Retinal pigment epithelial cell (primary cell): ENCODE data around the gene CEP135.

Experiments
- DNase-seq: peaks from one replicate; pipeline ENCODE4 v3.0.0-alpha.2; 2010; ENCODE audit warnings: low read depth
- H3K4me3 ChIP-seq: 2 replicates; pipeline ENCODE4 v1.5.1; 2011; ENCODE audit warnings: mild to moderate bottlenecking, low read length, control low read depth, moderate library complexity
- TF ChIP-seq, protein P1 (sequence below): conservative IDR thresholded peaks from 2 replicates; pipeline ENCODE4 v1.5.1; 2011; ENCODE audit warnings: low read depth, low read length, control low read depth, inconsistent platforms

The CEP135 gene

DNA sequence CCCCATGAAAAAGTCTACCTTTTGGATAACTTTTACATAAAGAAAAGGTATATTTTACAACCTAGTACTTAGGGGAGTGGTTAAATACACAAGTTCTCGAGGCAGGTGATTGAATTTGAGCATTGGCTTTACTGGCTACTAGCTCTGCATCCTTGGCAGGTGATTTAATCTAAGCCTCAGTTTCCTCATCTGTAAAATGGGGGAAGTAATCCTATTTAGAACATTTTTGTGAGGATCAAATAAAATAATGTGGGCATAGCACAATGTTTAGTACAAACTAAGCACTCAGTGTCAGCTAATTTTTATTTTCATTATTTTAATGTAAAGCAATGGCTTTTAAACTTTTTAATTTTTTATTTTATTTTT lies 102.9 kb downstream of the CEP135 start:
- TF ChIP-seq, protein P1, sequence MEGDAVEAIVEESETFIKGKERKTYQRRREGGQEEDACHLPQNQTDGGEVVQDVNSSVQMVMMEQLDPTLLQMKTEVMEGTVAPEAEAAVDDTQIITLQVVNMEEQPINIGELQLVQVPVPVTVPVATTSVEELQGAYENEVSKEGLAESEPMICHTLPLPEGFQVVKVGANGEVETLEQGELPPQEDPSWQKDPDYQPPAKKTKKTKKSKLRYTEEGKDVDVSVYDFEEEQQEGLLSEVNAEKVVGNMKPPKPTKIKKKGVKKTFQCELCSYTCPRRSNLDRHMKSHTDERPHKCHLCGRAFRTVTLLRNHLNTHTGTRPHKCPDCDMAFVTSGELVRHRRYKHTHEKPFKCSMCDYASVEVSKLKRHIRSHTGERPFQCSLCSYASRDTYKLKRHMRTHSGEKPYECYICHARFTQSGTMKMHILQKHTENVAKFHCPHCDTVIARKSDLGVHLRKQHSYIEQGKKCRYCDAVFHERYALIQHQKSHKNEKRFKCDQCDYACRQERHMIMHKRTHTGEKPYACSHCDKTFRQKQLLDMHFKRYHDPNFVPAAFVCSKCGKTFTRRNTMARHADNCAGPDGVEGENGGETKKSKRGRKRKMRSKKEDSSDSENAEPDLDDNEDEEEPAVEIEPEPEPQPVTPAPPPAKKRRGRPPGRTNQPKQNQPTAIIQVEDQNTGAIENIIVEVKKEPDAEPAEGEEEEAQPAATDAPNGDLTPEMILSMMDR = no peak
- no peak for DNase-seq
- H3K4me3 ChIP-seq = no peak overlapping the region

DNA sequence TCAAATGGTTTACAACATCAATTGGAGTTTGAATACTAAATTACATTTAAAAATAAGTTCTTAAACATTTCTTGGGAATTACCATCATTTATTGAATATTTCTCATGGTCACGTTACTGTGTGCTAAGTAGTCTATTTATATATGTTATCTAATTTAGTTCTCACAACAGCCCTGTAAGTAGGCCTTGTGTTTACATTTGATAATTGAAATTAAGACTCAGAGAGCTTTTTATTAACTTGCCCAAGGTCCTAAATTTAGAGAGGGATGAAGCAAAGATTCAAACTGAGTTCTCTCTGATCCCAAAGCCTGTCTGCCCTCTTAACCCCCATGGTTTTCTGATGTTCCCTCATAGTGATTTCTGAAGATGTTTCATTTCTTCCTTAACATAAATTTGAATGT lies 103.7 kb downstream of the CEP135 start:
- TF ChIP-seq, protein P1 = no peak
- no peak for DNase-seq
- H3K4me3 ChIP-seq = no peak overlapping the region

DNA sequence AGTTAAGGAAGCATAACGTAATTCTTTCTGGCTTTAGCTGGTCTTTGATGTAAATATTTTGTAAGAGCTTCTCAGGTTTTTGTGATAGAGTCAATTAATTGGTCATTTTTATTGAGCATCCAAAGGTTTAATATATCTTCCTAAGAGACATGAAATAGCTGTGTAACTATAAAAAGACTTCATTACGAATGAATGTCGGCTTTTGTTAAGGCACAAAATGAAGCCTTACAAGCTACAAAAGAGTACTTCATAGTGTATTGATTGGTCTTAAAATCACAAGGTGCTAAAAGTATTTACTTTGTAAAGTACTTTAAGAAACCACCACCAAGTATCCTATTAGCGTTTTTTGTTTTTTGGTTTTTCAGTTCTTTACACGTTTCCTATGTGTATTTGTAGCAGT lies 104.2 kb downstream of the CEP135 start:
- H3K4me3 ChIP-seq = no peak overlapping the region
- DNase-seq = no peak
- TF ChIP-seq, protein P1 = no peak

DNA sequence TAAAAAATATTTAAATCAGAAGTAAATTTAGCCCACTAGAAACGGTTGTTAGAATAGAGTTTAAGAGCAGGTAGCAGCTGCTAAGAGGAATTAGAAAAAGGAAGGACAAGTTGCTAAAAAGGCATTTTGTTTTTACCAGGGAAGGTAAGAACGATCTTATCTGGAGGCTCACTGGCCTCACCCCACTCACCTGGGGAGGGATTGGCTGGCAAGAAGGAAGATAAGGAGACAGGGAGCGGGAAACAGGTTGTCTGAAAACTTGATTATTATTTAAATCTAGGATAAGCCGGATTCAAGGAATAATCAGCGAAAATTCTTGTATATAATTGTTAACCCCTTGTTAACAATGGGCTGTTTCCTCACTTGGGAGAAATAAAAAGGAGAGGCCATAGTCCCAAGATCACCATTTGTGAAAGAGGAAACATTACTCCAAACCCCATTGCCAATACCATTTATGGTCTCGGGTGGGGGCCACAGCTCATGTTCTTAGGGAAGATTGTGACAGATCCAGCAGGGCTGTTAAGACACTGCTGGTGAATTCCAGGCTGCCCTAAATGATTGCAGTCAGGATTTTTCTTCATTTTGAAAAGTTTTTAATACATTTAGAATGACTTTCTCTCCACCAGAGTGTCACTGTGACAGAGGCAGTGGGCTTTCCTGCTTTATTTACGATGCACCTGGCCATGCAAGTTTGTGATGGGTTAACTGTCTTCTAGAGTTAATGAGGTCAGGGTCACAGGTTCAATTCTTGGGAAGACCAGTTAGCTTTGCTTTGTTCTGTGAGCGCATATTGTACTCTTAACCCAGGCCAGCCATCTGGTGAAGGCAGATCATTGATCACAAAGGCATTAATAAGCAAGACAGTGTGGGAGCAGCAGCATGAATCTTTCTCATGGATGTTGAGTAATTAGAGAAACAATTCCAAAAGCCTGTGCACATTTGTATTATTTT lies 106.6 kb downstream of the CEP135 start:
- TF ChIP-seq, protein P1 = no peak
- DNase-seq = no peak

DNA sequence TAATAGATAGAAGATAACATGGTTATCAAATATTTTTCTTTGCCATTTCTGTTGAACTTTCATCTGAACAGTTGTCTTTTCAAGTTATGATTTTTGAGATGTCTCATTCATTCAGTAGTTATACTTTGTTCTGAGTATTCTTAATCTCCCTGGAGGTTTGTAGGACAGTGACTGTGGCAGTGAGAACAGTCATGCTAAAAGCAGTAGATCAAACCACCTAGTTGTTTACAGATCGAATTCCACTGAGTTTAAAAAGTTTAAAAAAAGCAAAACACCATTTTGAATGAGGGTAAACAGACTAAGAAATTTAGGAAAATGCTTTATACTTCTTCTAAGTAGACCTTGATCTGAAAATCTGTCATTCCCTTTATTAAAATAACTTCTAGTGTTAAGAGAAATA lies 107.2 kb downstream of the CEP135 start:
- TF ChIP-seq, protein P1 = no peak
- no peak overlapping the region for H3K4me3 ChIP-seq
- DNase-seq = no peak

More for the DNA sequence above, 106.6 kb downstream of the CEP135 start:
- no peak overlapping the region for H3K4me3 ChIP-seq

DNA sequence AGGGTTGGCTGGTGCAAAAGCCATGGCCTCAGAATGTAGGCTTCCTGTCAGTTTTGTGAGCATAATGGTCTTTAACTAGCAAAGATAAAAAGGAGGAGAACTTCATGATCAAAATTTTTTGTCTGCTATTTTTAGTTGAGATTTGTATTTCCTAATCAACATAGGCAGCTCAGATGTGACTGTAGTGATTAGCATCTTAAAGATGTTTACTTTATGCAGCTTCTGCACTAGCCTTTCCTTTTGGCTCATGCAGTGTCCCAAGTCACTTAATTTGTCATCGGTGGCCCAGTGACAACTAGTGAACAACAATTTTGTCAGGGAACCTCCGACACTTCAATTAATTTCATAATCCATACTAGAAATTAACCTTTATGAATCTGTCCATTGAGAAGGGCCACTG lies 109.8 kb downstream of the CEP135 start:
- no peak overlapping the region for H3K4me3 ChIP-seq
- no peak for DNase-seq
- TF ChIP-seq, protein P1 = no peak

DNA sequence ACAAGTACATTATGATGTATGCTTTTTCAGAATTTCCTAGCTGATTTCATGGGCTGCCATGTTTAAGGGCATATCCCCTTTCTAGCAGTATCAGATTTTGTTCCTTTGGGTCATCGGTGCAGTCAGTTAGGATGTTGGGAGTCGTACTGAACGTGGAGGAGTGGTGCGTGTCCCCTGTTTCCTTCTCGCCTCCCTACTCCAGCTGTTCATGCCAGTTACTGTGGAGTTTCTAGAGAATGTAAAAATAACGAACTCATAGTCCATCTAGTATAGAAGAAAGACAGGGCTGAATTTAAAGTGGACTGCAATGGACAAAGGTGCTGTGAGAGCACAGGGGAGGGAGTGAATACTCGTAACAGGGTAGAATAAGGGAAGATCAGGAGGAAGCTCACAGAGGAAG lies 111.3 kb downstream of the CEP135 start:
- DNase-seq = no peak
- TF ChIP-seq, protein P1 = no peak
- H3K4me3 ChIP-seq = no peak overlapping the region
